ENCODE results near the gene TAF11L8. TPM values are rescaled to one million over a fixed set of nuclear protein-coding genes. Genes with fewer than 3 reads are reported as not detected.

The TAF11L8 gene
- total RNA-seq, 1 experiment from 2014 or later = not detected

GRCh38 chr5:17625686-17626085 is 34.9 kb upstream of the TAF11L8 start:
- WGBS (ENCODE audit: extremely low coverage, insufficient read length, low lambda C conversion rate) = no CpG with 5 or more reads among the region's 11 CpGs

More at GRCh38 chr5:17625686-17626085, 34.9 kb upstream of the TAF11L8 start:
- Histone ChIP-seq H3K4me1 (ENCODE audit: insufficient read depth, low read length) (no peaks in the 10 kb centered on the region), H2BK5ac (ENCODE audit: insufficient read length, low read length) (no peak overlapping the region), H3K4me2 (ENCODE audit: insufficient read depth, insufficient read length, low read length) (no peak overlapping the region), H3K9me3 (ENCODE audit: control insufficient read depth, low read depth, low read length) (no peaks in the 10 kb centered on the region), H2BK12ac (ENCODE audit: insufficient read length, low read depth, low read length) (no peak overlapping the region), H3K79me2 (ENCODE audit: insufficient read depth, low read length) (no peaks in the 10 kb centered on the region), H3K18ac (ENCODE audit: insufficient read length, low read depth, low read length) (no peak overlapping the region), H3K27me3 (ENCODE audit: insufficient read depth, low read length) (no peaks in the 10 kb centered on the region), H3K9ac (ENCODE audit: extremely low read depth, insufficient read length, low read length) (no peak overlapping the region), H2BK20ac (ENCODE audit: low read depth, low read length, poor library complexity, severe bottlenecking) (no peak overlapping the region), H3K79me1 (ENCODE audit: insufficient read depth, low read depth, low read length, poor library complexity, severe bottlenecking) (no peaks in the 10 kb centered on the region), H4K5ac (ENCODE audit: insufficient read length, low read depth, low read length) (no peak overlapping the region), H3K4ac (ENCODE audit: low read depth, low read length) (no peak overlapping the region), H2AFZ (ENCODE audit: low read length) (no peak overlapping the region), H3K23me2 (ENCODE audit: insufficient read length, low read depth, low read length, poor library complexity, severe bottlenecking) (no peaks in the 10 kb centered on the region), H3K14ac (ENCODE audit: insufficient read depth, low read length) (no peak overlapping the region), H2BK120ac (ENCODE audit: low read depth, low read length, poor library complexity, severe bottlenecking) (no peak overlapping the region), H4K20me1 (ENCODE audit: control insufficient read depth, insufficient read depth, insufficient read length) (no peaks in the 10 kb centered on the region), H3K56ac (ENCODE audit: insufficient read length, low read depth, low read length) (no peak overlapping the region), H3K27ac (ENCODE audit: insufficient read length, low read depth, low read length) (no peak overlapping the region), H2BK15ac (ENCODE audit: low read depth, low read length) (no peak overlapping the region), H2AK5ac (ENCODE audit: insufficient read length, low read length) (no peak overlapping the region), H4K91ac (ENCODE audit: insufficient read length, low read depth, low read length) (no peak overlapping the region), H4K8ac (replicated peaks; ENCODE audit: insufficient read length, low read depth, low read length) (no peak overlapping the region), H3K23ac (ENCODE audit: insufficient read length, low read depth, low read length) (no peak overlapping the region), H3T11ph (ENCODE audit: low read length) (no peak overlapping the region)
- Mint-ChIP-seq H3K4me1 (no peaks in the 10 kb centered on the region), H3K9me3 (no peaks in the 10 kb centered on the region; a peak in 1 of 5 replicates), H3K36me3 (ENCODE audit: insufficient read depth in 1 of 3, low read depth in 3 of 3) (no peaks in the 10 kb centered on the region), H3K27me3 (ENCODE audit: low read depth) (no peaks in the 10 kb centered on the region), H3K27ac (no peak overlapping the region), H3K4me3 (no peak overlapping the region)
- TF ChIP-seq CTCF (conservative IDR thresholded peaks at IDR 0.05) = no peak
- DNase-seq = no peak

Measured in H9 (cell line).